ENCODE measurements around the gene RAE1.

DNA sequence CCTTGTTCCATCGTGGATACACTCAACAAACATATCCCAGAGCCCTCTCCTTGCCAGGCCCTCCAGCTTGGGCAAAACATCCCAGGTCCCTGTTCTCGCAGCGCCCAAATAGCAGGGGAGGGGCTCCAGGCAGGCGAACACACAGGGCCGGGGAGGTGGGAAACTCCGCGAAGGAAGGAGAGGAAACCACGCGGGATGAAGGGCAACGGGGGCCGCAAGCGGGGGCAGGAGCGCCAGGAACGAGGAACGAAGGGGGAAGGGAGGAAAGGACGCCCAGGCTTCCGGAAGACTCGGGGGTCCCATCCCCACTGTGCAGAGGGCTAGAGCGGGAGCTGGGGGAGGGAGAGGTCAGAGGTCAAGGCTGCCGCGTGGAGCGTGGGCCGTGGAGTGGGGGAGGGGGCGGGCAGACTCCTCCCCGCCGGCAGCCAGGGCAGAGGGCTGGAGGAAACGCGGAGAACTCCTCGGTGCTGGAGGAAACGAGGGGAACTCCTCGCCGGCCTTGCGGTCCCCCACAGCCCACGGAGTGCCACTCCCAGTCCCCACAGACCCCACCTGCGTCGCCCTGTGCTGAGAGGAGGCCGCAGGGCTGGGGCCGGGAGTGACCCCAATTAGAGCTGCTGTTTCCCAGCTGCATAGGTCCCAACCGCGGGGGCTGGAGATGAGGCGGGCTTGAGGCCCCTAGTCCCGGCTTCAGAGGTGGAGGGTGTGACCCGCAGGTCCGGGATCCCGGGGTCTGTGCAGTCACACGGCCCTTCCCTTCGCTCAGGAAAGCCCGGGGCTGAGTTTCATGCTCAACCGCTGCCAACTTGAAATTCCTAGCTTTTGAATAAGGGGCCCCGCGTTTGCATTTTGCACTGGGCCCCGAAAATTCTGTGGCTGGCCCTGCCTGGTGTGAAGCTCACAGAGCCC, 38.9 kb downstream of the RAE1 start:
- TF ChIP-seq, protein P1, sequence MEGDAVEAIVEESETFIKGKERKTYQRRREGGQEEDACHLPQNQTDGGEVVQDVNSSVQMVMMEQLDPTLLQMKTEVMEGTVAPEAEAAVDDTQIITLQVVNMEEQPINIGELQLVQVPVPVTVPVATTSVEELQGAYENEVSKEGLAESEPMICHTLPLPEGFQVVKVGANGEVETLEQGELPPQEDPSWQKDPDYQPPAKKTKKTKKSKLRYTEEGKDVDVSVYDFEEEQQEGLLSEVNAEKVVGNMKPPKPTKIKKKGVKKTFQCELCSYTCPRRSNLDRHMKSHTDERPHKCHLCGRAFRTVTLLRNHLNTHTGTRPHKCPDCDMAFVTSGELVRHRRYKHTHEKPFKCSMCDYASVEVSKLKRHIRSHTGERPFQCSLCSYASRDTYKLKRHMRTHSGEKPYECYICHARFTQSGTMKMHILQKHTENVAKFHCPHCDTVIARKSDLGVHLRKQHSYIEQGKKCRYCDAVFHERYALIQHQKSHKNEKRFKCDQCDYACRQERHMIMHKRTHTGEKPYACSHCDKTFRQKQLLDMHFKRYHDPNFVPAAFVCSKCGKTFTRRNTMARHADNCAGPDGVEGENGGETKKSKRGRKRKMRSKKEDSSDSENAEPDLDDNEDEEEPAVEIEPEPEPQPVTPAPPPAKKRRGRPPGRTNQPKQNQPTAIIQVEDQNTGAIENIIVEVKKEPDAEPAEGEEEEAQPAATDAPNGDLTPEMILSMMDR (IDR thresholded peaks at IDR 0.05): no peak
- TF ChIP-seq POLR2AphosphoS5 (IDR thresholded peaks at IDR 0.05; ENCODE audit: insufficient read depth in 1 of 2, low read depth in 1 of 2) (no peak), POLR2A (IDR thresholded peaks at IDR 0.05) (no peak)

Measured in vagina (tissue), 2 donors.